Liver (tissue), 9 donors: Measurements from ENCODE around the gene KCNJ10. TPM values are rescaled to one million over a fixed set of nuclear protein-coding genes. Genes with fewer than 3 reads are reported as not detected.

Source experiments
- DNase-seq: peaks from one replicate; pipeline ENCODE4 v3.0.0-alpha.2; 2017; ENCODE audit warnings: low spot score
- H3K27ac ChIP-seq, 2 donors: one replicate each; pipeline ENCODE4 v1.7.0; 2013; ENCODE audit warnings: inconsistent platforms in 2 of 2, low read length in 2 of 2, control low read depth in 1 of 2, low read depth in 1 of 2, mild to moderate bottlenecking in 1 of 2
- H3K27me3 ChIP-seq, 4 donors: one replicate each; pipeline versions ENCODE4 v1.6.1 to v1.7.0; 2013; ENCODE audit warnings: low read length in 3 of 4, inconsistent platforms in 1 of 4, mild to moderate bottlenecking in 1 of 4, moderate library complexity in 1 of 4; ENCODE audit not compliant: control insufficient read depth in 4 of 4, insufficient read depth in 4 of 4
- H3K36me3 ChIP-seq, 4 donors: one replicate each; pipeline versions ENCODE4 v1.6.1 to v1.7.0; 2013; ENCODE audit warnings: low read length in 3 of 4, mild to moderate bottlenecking in 3 of 4, low read depth in 1 of 4, moderate library complexity in 1 of 4; ENCODE audit not compliant: control insufficient read depth in 4 of 4, insufficient read depth in 3 of 4
- H3K4me1 ChIP-seq, 4 donors: one replicate each; pipeline versions ENCODE4 v1.6.1 to v1.7.0; 2013; ENCODE audit warnings: low read length in 3 of 4, mild to moderate bottlenecking in 3 of 4, moderate library complexity in 1 of 4; ENCODE audit not compliant: control insufficient read depth in 4 of 4, insufficient read depth in 4 of 4
- H3K4me3 ChIP-seq, 3 donors: one replicate each; pipeline versions ENCODE4 v1.6.1 to v1.7.0; 2013; ENCODE audit warnings: low read length in 3 of 3, control low read depth in 1 of 3, low read depth in 1 of 3, mild to moderate bottlenecking in 1 of 3
- H3K9ac ChIP-seq, 2 donors: one replicate each; pipeline ENCODE4 v1.7.0; 2013; ENCODE audit warnings: low read length in 2 of 2, mild to moderate bottlenecking in 2 of 2, moderate library complexity in 2 of 2, control low read depth in 1 of 2, low read depth in 1 of 2
- H3K9me3 ChIP-seq, 4 donors: one replicate each; pipeline versions ENCODE4 v1.6.1 to v1.7.0; 2013; ENCODE audit warnings: low read length in 3 of 4; ENCODE audit not compliant: control insufficient read depth in 4 of 4
- ATF3 ChIP-seq: IDR thresholded peaks from 2 replicates; pipeline ENCODE4 v1.6.1; 2016; ENCODE audit warnings: antibody characterized with exemption
- EGR1 ChIP-seq, 2 donors: IDR thresholded peaks; 2 replicates each; pipeline ENCODE4 v1.6.1; 2016 to 2018; ENCODE audit warnings: antibody characterized with exemption in 2 of 2, low read depth in 2 of 2
- FOXA1 ChIP-seq: IDR thresholded peaks from 2 replicates; pipeline ENCODE4 v1.6.1; 2016; ENCODE audit warnings: antibody characterized with exemption
- FOXA2 ChIP-seq: IDR thresholded peaks from 2 replicates; pipeline ENCODE4 v1.6.1; 2016; ENCODE audit warnings: antibody characterized with exemption
- GABPA ChIP-seq, 2 donors: IDR thresholded peaks in 1 of 2; conservative IDR thresholded peaks in 1 of 2; 2 replicates each; pipeline ENCODE4 v1.6.1; 2016; ENCODE audit warnings: antibody characterized with exemption in 2 of 2, mild to moderate bottlenecking in 1 of 2, moderate library complexity in 1 of 2
- HNF4A ChIP-seq, 2 donors: conservative IDR thresholded peaks; 2 replicates each; pipeline ENCODE4 v1.6.1; 2016; ENCODE audit warnings: antibody characterized with exemption in 2 of 2, mild to moderate bottlenecking in 2 of 2
- HNF4G ChIP-seq: IDR thresholded peaks from 2 replicates; pipeline ENCODE4 v1.6.1; 2016; ENCODE audit warnings: antibody characterized with exemption
- JUND ChIP-seq, 2 donors: IDR thresholded peaks; 2 replicates each; pipeline ENCODE4 v1.6.1; 2016; ENCODE audit warnings: antibody characterized with exemption in 2 of 2
- NR2F2 ChIP-seq: IDR thresholded peaks from 2 replicates; pipeline ENCODE4 v1.6.1; 2016; ENCODE audit warnings: antibody characterized with exemption
- RAD21 ChIP-seq, 2 donors: IDR thresholded peaks; 2 replicates each; pipeline ENCODE4 v1.6.1; 2016; ENCODE audit warnings: antibody characterized with exemption in 2 of 2, mild to moderate bottlenecking in 2 of 2
- REST ChIP-seq: IDR thresholded peaks from 2 replicates; pipeline ENCODE4 v1.6.1; 2016; ENCODE audit warnings: antibody characterized with exemption, mild to moderate bottlenecking
- RXRA ChIP-seq, 2 donors: IDR thresholded peaks; 2 replicates each; pipeline ENCODE4 v1.6.1; 2017 to 2018; ENCODE audit warnings: antibody characterized with exemption in 2 of 2, mild to moderate bottlenecking in 1 of 2
- SP1 ChIP-seq: IDR thresholded peaks from 2 replicates; pipeline ENCODE4 v1.6.1; 2018; ENCODE audit warnings: antibody characterized with exemption, mild to moderate bottlenecking
- TAF1 ChIP-seq: conservative IDR thresholded peaks from 2 replicates; pipeline ENCODE4 v1.6.1; 2016; ENCODE audit warnings: antibody characterized with exemption, mild to moderate bottlenecking
- YY1 ChIP-seq: IDR thresholded peaks from 2 replicates; pipeline ENCODE4 v1.6.1; 2016; ENCODE audit warnings: antibody characterized with exemption, mild to moderate bottlenecking
- WGBS: extraction: QIAGEN DNeasy Blood & Tissue Kit; methylation state at CpG from one replicate; pipeline ENCODE4 v1.1.7; 2013; 5-methylcytosine and 5-hydroxymethylcytosine counted together
- polyA plus RNA-seq, 2 donors: library from polyadenylated mRNA; stranded (reverse) in 1 of 2; unstranded in 1 of 2; fragments of 200-250 nt in 1 of 2; fragments of >200 nt in 1 of 2; fragmentation: Nextera tagmentation in 1 of 2; extraction: Ambion mirVana in 1 of 2; gene quantifications; one replicate each; pipeline versions ENCODE4 v1.2.1 to v1.2.3, GENCODE V29; 2013 to 2015
- total RNA-seq, 2 donors: library from RNA; depleted of rRNA; stranded (reverse); fragments of >200 nt; gene quantifications; one replicate each; pipeline ENCODE4 v1.2.3, GENCODE V29; 2014
- TF ChIP-seq, protein P1 (sequence below): IDR thresholded peaks from 2 replicates; pipeline ENCODE4 v1.6.1; 2016; ENCODE audit warnings: antibody characterized with exemption
- TF ChIP-seq, protein P2 (sequence below): fragments of 150-350 bp; IDR thresholded peaks from 2 replicates; pipeline ENCODE4 v1.5.1; 2017; ENCODE audit warnings: improper control_type of control experiment, low read depth, low read length; ENCODE audit not compliant: missing input control
- TF ChIP-seq, protein P3 (sequence below): IDR thresholded peaks from 2 replicates; pipeline ENCODE4 v1.6.1; 2016; ENCODE audit warnings: antibody characterized with exemption
- donor health status: healthy.
- donor health status: healthy.
- donor health status: healthy.
- donor health status: healthy.
- donor health status: healthy.

Gene KCNJ10
- total and polyA plus RNA-seq, 4 donors: 0.48 to 1.6 (median 0.52) TPM

GRCh38 chr1:159970932-159971342 lies 99.0 kb downstream of the KCNJ10 start:
- Histone ChIP-seq H3K9me3 (no peaks in the 10 kb centered on the region), H3K27ac (peak overlapping the region; percentile 44 to 82), H3K27me3 (no peaks in the 10 kb centered on the region), H3K36me3 (no peaks in the 10 kb centered on the region), H3K4me3 (no peak overlapping the region), H3K9ac (no peak overlapping the region), H3K4me1 (peaks cover 8 to 20% (median 16%) of the 10 kb centered on the region in 4 donors)
- WGBS: 19% methylated on average over 9 of the region's 9 CpGs
- TF ChIP-seq, protein P1, sequence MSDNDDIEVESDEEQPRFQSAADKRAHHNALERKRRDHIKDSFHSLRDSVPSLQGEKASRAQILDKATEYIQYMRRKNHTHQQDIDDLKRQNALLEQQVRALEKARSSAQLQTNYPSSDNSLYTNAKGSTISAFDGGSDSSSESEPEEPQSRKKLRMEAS: peak; percentile 97
- TF ChIP-seq, protein P2, sequence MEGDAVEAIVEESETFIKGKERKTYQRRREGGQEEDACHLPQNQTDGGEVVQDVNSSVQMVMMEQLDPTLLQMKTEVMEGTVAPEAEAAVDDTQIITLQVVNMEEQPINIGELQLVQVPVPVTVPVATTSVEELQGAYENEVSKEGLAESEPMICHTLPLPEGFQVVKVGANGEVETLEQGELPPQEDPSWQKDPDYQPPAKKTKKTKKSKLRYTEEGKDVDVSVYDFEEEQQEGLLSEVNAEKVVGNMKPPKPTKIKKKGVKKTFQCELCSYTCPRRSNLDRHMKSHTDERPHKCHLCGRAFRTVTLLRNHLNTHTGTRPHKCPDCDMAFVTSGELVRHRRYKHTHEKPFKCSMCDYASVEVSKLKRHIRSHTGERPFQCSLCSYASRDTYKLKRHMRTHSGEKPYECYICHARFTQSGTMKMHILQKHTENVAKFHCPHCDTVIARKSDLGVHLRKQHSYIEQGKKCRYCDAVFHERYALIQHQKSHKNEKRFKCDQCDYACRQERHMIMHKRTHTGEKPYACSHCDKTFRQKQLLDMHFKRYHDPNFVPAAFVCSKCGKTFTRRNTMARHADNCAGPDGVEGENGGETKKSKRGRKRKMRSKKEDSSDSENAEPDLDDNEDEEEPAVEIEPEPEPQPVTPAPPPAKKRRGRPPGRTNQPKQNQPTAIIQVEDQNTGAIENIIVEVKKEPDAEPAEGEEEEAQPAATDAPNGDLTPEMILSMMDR: peak; percentile 39
- TF ChIP-seq RAD21 (IDR thresholded peaks at IDR 0.05) (peak; percentile 62 to 67), GABPA (IDR thresholded peaks at IDR 0.05 in 1 of 2, conservative IDR thresholded peaks at IDR 0.05 in 1 of 2) (peak in 1 of 2 donors; percentile 70), TAF1 (no peak), SP1 (peak; percentile 99), NR2F2 (peak; percentile 89), YY1 (peak; percentile 86), JUND (IDR thresholded peaks at IDR 0.05) (peak; percentile 84 to 86), RXRA (IDR thresholded peaks at IDR 0.05) (peak; percentile 94 to 98), ATF3 (peak; percentile 56), REST (peak; percentile 81), HNF4G (peak; percentile 89), HNF4A (conservative IDR thresholded peaks at IDR 0.05) (peak; percentile 96 to 98), EGR1 (IDR thresholded peaks at IDR 0.05; ENCODE audit: low read depth in 2 of 2) (peak in 1 of 2 donors; percentile 88), FOXA1 (peak; percentile 88), FOXA2 (peak; percentile 96)
- TF ChIP-seq, protein P3, sequence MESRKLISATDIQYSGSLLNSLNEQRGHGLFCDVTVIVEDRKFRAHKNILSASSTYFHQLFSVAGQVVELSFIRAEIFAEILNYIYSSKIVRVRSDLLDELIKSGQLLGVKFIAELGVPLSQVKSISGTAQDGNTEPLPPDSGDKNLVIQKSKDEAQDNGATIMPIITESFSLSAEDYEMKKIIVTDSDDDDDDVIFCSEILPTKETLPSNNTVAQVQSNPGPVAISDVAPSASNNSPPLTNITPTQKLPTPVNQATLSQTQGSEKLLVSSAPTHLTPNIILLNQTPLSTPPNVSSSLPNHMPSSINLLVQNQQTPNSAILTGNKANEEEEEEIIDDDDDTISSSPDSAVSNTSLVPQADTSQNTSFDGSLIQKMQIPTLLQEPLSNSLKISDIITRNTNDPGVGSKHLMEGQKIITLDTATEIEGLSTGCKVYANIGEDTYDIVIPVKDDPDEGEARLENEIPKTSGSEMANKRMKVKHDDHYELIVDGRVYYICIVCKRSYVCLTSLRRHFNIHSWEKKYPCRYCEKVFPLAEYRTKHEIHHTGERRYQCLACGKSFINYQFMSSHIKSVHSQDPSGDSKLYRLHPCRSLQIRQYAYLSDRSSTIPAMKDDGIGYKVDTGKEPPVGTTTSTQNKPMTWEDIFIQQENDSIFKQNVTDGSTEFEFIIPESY: peak; percentile 88
- no peak for DNase-seq
